Medulla oblongata (tissue), 1 donor: ENCODE measurements around the gene FMNL2.

Experiments
- DNase-seq: peaks from one replicate; pipeline ENCODE4 v3.0.0-alpha.2; 2015; ENCODE audit errors: extremely low spot score

The FMNL2 gene

DNA sequence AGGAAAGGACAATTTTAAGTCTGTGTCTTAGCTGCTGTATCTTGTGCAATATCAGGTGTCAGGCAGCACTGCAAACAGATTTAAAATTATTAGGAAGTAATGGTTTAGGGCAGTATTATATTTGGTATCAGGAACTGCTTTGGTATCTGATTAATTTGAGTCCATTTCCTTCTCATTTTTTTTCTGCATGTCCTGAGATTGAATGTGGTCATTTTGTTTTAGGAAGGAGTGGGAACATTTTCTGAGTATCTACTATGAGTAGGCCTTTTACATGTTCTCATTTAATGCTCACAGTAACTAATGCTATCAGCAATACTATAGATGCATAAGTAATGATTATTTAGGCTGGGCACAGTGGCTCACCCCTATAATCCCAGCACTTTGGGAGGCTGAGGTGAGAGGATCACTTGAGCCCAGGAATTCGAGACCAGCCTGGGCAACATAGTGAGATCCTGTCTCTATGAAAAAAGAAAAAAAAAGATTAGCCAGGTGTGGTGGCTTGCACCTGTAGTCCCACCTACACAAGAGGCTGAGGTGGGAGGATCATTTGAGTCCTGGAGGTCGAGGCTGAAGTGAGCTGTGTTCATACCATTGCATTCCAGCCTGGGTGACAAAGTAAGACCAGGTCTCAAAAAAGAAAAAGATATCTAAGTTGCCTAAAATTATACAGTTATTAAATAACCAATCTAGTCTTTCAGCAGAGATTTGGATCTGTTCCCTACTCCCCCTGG, 4.7 kb downstream of the FMNL2 start:
- no peak for DNase-seq

DNA sequence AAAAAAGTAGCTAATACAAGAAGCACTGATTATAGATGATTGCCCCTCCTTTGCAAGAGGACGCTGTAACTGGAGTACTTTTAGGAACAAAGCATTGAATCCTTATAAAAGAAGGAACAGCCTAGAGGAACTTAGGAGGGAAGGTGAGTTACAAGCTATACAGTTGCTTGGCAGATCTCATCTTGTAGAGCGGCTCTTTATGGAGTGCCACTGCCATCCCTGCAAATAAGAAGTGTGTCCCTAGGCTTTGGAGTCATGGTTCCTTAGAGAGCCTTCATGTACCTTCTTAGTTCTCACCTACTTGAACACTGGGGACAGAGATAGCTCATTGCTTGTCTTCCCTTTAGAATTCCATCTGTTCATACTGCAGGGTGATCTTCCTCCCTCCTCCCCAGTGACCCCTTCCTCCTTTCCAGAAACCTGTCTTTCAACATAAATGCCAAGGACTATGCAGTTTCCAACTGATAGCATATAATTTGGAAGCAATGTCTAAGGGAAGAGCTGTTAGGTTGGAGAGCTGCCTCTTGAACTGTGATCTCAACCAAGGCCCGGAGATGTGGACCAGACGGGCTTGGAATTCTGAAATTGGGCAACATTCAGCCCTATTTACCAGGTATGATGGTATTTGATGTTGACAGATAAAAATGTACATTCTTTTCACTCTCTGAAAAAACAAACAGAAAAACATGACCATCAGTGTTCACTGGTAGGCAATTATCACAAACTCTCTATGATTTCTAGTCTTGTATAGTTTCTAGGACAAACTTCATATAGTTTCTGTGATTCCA, 7.5 kb downstream of the FMNL2 start:
- DNase-seq = no peak

DNA sequence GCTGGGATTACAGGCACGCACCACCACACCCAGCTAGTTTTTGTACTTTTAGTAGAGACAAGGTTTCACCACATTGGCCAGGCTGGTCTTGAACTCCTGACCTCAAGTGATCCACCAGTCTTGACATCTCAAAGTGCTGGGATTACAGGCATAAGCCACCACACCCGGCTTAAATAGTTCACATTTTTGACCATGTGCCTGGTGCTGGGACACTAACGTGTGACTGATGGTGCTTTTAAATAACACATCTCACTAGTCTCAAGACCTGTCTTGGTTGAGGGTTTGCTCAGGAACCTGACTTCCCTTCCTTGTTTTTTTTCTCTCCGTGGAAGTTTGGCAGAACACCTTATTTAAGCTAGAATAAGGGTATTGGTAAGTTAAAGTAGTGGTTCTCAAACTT, 8.5 kb downstream of the FMNL2 start:
- DNase-seq = no peak

DNA sequence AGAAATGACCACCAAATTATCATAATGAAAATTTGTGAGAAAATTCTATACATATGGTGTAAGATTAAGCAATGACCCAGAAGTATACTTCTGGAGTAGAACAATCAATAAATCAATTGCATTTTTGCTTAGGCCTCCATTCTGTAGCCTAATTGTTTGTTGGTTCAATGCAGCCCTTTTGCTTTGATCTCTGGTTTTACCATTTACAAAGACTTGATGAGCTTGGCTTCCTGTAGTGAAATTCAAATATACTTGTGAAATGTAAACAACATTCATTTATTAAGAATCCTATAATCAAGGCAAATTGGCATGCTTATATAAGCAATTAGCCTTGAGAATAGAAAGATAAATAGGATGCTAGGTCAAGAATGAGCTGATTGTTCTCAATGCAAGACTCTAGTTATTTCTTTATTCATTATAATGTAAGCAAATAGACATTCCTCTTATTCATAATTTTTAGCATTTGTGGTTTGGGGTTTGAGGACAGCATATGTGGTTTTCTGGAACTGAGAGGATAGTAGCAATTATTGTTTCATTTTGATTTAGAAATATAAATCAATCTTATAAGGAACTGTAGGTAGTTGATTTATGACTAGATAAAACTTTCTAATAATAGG, 9.7 kb downstream of the FMNL2 start:
- no peak for DNase-seq

DNA sequence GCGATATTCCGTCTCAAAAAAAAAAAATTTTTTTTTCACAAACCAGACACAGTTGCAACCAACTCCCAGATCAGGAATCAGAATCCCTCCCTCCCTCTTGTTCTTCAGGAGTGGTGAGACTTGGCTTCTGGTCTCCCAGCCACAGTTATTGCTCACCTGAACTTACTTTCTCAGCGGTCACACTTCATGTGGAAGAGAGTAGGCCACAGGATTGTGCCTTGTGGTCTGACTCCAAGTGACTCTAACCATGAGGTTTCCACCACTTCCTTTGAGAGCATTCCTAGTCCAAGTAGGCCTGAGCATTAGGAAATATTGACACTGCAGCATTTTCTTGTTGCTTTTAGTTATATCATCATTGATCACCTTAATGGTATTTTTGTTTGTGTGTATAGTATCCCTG, 12.1 kb downstream of the FMNL2 start:
- no peak for DNase-seq

DNA sequence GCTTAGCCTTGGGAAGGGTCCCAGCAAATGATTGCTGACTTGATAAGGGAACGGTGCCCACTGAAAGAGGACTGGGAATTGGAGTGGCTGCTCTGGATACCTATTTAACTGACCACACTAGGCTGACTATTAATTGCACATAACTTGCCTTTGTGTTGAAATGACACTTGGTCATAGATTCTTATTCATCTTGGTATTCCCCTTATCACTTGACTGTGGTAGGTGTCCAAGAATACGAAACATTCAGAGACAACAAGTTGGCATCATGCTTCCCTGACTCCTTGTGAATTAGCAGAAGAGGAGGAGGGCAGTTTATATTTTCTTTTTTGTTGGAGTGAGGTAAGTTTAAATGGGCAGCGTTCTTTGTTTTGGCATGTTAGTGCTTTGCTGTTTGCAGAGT, 13.4 kb downstream of the FMNL2 start:
- DNase-seq = no peak

DNA sequence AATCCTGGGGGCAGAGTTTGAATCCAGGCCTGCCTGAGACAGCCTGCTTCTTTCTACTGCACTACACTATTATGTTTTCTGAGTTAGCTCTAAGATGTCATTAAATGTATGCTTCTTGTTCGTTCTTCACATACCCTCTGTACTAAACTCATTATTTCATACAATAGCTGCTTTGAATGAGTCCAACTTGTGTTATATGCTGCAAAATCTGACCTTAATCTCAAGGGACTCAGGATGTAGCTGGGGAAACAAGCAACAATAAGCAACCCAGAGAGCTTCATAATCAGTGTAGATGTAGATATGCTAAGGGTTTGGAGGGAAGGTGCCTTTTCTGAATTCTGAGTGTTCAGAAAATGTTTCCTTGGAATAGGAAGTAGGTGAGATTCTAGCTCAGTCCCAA, 14.4 kb downstream of the FMNL2 start:
- DNase-seq = no peak

DNA sequence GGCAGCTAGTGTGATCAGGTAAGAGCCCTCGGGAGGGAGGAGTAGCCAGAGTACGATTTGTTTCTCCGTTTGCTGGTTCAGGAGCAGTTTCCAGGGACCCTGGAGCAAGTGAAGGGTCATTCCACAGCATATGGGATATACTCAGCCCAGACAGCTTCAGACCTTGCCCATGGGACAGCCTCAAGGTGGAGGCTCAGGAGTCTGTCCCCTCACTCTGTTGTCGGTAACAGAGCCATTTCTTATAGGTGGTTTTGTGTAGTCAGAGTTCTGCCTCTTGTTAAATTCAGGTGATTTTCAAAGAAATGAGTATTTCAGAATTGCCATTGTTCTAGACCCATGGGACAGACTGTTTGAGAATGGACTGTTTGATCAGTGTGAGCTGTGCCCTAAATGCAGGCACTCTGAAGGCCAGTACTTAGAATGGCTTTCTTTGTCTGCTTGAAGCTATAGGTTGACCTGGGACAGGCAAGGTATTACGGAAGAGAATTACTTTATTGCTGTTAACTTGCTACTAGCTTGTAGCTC, 15.2 kb downstream of the FMNL2 start:
- DNase-seq = no peak

DNA sequence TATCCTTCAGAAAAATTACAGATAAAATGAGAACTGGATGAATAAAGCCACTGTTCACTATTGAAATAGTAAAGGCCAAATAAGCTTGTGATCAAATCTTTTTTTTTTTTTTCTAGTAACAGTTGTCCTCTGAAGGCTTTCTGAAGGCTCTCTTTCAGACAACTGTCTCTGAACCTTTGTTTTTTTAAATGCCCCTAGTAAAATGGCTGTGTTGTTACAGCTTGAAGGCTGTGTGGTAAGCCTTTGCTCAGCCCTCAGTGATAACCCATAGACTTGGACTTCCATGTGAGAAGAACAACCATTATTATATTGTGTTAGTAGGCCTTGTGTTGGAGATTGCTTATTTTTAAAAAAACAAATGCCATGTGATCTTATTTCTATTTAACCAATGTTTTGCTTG, 17.6 kb downstream of the FMNL2 start:
- DNase-seq = peak; percentile 77

DNA sequence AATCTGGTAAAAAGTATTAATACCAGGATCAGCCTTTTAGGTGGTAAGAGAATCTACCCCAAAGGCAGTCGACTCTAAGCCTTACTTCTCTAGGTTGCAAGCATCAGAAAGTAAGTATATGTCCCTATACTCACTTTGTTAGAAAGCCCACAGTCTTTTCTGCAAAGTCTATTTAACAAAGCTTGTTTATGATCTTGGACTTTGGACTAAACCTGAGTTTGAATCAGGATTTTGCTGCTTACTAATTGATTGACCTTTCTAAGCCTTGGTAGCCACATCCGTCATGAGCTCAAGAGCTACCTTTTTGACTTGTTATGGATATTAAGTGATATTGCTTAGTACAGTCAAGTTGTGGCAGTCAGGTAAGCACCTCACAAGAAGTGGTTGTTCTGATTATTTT, 18.4 kb downstream of the FMNL2 start:
- no peak for DNase-seq

DNA sequence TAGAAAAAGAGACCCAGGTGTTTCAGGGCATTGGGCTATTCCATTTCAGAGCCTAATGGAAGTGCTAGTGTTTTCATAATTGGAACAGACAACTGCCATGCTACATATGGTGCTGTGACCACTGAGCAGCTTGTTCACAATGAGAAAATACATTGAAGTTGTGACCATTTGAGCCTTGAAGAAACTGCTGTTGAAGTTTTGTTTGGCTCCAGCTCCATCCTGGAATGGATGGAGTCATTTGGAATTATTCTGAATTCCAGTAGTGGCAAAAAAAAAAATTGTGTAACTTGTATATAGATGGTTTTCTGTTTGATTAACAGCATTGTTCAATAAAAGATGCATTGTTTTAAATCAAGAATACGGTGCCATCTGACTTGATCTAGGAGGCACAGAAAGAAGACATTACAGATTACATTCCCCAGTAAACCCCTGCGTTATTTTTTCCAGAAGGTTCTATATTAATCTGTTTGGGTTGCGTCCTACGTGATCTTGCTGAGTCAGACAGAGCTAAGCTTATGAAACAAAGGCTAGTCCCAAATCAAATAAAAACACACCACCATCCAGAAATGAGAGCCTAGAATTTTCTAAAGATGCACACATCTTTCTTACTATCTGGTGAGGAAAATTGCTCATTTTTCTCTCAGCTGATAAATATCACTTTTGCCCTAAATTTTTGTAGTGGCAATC, 19.2 kb downstream of the FMNL2 start:
- no peak for DNase-seq

DNA sequence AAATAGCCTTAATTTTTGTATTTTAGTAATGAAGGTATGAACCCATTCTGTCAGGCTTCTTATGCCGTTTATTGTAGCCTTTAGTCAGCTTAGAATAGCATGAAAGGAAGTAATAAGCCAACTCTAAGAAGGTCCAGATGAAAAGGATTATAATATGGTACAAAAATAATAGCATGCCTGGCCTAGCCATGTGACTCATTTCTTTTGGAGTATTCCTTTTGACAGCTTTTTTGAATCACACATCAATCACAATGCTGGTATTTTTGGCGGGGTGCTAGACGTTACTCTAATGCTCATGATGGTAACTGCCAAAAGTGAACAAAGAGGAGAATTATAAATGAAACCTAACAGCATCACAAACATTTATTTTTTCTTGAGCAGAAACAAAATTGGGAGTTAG, 19.9 kb downstream of the FMNL2 start:
- peak; percentile 36 for DNase-seq

DNA sequence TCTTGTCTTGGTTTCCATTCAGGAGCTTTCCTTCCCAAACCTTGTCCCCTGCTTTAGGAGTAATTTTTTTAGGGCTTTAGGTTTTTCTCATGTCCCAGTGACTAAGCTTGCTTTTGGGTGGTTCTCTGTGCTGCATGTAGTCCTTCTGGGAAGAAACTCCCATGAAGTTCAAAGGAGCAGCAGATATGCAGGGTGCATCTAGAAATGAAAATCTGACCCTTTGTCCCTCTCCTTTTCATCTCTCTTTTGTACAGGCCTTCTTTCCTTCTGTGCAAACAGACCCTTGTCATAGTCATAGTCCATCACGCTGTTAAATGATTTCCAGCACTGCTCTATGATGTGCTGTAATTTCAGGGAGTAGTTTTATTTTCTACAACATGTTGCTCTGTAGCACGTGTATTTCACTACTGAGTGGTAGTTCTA, 20.4 kb downstream of the FMNL2 start:
- DNase-seq = peak; percentile 31

DNA sequence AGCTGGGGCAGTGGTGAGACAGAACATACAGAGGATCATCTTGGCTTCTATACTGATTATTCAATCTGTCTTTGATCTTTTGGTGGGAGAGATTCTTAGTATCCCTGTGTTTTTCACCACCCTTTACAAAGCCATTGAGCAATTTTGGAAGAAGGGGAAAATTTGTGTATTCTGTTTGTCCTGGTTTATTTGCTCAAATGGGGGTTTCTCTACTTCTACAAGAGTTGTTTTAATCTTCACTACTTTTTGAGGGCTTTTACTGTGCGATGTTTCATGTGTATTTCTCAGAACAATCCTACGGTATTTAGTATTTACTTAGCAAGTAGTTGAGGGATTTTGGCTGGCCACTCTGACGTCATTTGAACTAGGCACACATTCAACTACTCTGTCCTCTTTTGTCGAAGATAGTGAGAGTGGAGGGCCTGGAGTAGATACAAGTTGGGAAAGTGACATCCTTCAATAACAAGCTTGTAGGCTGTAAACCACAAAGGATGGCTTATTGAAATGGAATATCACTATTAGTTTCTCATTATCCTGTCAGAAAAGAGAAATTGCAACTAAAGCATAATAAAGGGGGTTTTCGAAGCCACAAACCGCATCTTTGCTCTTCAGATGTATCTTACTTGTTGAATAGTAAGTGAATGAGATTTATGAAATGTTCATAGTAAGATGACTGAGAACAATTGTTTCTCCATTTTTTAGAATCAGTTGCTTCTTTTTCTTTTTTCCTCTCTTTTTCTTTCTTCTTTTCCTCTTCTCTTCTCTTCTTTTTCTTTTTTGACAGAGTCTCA, 24.8 kb downstream of the FMNL2 start:
- no peak for DNase-seq

DNA sequence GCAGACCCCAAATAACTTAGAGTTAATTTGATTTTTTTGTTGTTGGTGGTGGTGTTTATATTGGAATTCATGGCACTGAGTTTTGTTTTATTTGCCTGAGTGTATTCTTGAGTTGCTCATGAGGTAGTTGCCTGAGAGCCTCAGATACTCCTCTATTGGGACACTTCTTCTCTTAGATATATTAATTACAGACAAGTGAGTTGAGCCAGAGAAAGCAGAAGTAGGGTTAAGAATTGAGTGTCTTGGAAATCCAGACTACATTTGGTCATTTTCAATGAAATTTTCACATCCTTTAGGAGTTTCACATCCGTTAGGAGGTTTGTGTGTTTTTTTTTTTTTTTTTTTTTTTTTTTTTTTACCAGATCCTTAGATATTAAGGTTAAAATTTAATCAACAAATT, 29.0 kb downstream of the FMNL2 start:
- no peak for DNase-seq

DNA sequence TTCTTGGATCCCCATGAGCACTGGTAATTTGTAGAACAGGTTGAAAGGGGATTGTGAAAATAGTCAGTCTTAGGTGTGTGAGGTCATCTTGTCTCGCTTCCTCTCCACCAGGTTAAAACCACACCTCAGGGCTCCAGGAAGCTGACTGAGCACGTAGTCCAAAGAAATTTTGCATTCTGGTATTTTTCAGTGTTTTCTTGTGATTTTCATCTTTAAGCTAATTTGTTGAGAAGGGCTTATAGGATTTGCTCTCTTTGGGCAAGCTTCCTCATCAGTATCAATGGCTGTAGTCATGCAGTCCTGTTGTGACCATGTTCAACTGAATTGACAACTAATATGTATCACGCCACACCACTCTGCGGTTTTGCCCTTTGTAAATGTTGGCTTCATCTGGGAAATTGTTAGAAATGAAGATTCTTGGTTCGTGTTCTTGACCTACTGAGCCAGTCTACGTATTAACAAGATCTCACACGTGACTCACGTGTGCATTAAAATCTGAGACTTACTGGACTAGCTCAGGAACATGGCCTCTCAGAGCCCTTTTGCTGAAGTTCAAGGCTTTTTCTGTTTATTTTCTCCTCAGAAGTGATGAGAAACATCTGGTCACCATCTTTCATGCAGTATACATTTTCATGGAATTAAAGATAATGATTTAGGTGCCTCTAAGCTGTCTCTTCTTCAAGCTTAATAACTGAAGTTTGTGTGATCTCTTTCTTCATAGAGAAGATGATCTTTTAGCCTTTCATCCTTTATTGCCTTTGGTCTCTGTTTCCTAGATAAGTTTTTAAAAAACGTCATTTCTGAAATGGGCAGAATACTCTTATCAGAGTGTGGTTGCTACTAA, 32.8 kb downstream of the FMNL2 start:
- no peak for DNase-seq

DNA sequence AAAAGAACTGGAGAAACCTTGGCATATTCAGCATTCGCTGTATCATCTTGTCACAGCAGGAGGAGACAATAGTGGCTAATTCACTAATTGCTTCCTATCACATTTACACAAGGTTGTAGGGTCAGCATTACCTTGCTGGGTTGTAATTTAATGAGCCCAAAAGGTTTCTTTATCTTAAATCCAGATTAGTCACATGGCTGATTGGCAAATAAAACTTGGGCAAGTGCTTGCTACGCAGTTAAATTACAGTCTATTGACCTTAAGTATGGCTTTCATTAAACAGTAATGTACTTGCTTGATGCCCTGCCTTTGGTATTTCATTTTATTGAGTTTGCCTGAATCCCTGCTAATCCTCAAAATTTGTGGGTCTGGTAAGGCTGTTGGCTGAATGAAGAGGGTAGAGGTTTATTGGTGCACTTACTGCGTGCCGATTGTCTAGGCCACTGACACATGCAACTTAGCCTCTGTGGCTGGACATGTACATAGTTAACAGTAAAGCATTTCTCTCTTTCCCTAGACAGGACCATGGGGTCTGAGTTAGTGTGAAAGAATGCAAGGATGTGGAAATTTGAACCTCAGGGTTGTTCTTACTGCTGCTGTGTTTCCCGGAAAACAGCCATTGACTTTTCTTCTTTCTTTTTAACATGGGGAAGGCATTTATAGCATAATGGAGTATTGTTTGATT, 34.3 kb downstream of the FMNL2 start:
- DNase-seq = no peak

DNA sequence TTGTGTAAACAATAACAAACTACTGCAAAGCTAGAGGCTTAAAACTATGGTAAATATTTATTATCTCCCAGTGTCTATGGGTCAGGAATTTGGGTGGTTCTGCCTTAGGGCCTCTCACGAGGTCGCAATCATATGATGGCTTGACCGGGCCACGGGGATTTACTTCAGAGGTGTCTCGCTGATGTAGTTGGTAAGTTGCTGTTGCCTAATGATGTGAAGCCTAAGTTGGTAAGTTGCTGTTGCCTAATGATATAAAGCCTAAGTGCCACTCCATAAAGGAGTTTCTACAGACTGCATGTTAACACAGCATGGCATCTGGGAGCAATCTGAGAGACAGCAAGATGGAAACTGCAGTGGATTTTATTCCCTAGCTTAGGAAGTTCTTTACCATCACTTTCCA, 35.8 kb downstream of the FMNL2 start:
- DNase-seq = no peak

DNA sequence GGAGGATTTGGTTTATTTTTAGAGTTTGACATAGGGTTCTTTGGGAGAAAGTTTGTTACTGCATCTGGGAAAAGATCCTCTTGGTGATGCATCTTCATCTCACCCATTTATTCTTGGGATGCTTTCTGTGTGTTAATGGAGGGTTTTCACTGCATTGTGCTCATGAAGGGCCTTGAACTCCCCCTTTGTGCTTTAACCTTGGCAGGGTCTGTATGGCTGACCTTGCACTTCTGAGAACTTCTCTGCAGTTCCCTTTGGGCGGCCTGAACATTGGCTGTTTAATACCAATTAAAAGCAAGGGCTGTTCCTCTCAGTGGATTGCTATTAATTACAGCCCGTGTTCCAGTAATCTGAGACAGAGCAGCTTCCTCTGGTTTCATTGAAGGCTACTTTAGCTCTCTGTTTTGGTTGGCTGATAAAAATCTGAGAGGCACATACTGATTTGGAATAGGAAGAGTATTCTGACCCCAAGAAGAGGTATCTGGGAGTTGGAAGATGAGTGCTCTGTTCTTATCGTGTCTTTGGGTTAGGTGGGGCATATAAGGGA, 37.5 kb downstream of the FMNL2 start:
- no peak for DNase-seq

DNA sequence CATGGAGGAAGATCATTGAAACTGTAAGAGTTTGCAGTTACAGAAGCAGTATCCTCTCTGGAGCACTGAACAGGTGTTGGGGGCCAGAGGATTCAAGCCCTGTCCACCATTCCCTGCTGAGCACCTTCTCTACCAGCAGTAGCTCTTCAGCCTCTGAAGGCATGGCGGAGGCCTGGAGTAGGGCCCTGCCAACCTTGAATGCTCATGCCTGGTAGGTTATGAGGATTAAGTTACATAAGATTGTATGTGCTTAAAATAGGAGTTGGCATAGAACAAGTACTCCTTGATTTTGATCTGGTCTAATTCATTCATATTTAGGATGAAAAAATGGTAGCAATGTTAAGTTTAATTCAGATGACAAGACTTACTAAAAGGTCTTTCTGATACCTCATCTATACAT, 40.2 kb downstream of the FMNL2 start:
- DNase-seq = no peak
